ENCODE measurements around the gene AFDN.

The AFDN gene

DNA sequence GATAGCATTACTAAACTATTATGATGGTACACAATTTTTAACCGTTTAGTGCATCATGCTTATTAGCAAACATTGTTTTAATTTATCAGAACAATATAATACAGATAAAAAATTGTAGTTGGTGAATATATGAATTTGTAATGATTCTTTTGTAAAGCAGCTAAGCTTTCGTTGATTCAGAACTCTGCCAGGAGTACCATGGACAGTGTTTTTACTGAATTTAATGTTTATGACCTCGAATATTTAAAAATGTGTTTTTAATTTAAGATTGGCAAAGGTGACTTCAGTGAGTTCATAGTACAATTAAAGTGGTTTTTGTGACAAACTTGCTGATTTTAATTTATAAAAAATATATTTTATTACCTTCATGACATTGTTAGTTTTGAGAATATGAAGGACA lies 10.0 kb downstream of the AFDN start:
- Histone ChIP-seq H3K27ac (no peak overlapping the region), H3K4me3 (no peak overlapping the region)
- TF ChIP-seq, protein P1, sequence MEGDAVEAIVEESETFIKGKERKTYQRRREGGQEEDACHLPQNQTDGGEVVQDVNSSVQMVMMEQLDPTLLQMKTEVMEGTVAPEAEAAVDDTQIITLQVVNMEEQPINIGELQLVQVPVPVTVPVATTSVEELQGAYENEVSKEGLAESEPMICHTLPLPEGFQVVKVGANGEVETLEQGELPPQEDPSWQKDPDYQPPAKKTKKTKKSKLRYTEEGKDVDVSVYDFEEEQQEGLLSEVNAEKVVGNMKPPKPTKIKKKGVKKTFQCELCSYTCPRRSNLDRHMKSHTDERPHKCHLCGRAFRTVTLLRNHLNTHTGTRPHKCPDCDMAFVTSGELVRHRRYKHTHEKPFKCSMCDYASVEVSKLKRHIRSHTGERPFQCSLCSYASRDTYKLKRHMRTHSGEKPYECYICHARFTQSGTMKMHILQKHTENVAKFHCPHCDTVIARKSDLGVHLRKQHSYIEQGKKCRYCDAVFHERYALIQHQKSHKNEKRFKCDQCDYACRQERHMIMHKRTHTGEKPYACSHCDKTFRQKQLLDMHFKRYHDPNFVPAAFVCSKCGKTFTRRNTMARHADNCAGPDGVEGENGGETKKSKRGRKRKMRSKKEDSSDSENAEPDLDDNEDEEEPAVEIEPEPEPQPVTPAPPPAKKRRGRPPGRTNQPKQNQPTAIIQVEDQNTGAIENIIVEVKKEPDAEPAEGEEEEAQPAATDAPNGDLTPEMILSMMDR (IDR thresholded peaks at IDR 0.05): no peak
- no peak for DNase-seq (ENCODE audit: low spot score)

DNA sequence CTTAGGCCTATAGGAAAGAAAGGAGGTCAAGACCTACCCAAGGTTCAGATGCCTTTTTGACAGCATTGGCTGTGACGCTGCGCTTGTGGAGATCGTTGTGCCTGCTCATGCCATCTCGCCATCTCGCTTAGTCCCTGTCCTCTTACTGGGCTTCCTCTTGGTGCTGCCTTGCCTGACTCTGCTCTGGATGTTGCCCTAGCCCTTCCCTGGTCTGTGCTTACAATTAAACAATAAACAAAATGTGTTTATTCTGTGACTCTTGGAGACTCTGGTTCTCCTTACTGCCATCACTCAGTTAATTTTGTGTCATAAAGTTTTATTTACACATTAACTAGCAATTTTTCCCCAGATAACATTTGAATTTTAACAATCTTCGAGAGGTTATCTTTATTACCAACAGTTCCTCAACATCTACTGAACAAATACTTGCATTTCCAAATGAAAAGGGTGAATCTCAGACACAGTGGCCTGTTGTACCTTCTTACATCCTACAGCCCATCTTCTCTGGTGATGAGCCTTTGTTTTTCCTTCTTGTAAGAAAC lies 11.6 kb downstream of the AFDN start:
- no peak for DNase-seq (ENCODE audit: low spot score)
- Histone ChIP-seq H3K27ac (no peak overlapping the region), H3K4me3 (no peak overlapping the region)
- TF ChIP-seq, protein P1 (IDR thresholded peaks at IDR 0.05): no peak

DNA sequence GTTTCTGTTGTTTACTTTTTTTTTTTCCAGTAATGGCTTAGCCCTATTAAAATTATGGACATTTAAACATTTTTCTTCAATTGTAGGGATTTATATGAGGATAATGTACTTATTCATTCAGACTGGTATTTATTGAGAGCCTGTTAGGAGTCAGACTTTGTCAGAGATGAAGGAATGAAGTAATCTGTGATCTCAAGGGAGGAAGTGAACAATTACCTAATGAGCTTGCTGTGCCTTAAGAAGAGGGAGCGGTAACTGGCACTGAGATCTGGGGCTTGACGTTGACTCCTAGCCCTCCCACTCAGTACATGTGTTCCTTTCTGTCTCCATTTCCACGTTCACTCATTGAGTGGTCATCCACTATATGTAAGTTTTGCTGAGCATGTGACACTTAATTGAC lies 12.6 kb downstream of the AFDN start:
- DNase-seq (ENCODE audit: low spot score): no peak
- TF ChIP-seq, protein P1 (IDR thresholded peaks at IDR 0.05): no peak
- Histone ChIP-seq H3K27ac (no peak overlapping the region), H3K4me3 (no peak overlapping the region)

DNA sequence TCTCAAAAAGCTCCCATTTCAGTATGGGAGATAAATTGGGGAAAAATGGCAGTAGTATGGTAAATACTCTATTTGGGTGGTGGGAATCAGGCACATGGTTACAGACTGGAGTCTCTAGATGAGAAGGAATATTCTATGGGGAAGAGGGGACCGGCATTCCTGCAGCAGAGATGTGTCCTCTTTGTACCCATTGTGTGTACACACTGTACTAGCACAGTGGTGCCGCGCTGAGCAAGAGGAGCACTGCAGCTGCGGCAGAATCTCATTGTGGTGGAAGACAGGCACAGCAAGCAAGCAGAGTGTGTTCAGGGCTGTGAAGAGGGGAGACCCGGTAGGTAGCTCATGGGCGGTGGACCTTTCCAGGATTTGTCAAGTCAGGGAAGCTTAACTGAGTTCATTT lies 13.0 kb downstream of the AFDN start:
- H3K4me3 ChIP-seq: no peak overlapping the region
- TF ChIP-seq, protein P1 (IDR thresholded peaks at IDR 0.05): no peak
- no peak for DNase-seq (ENCODE audit: low spot score)
- H3K27ac ChIP-seq: no peak overlapping the region

DNA sequence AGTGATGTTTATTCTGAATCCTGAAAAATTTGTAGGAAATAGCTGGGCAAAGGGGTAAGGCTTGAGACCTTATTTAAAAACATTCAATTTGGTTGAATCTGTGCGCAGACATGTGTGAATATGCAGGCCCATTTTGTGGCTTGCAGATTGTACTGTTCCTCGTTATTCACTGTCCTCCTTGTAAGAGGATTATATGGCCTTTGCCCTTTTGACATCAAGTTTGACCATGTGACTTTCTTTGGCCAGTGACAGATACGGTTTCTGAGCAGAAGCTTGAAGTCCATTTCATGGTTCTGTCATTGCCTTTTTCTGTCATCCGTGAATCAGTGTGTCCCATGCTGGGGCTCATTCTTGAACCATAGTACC lies 13.4 kb downstream of the AFDN start:
- Histone ChIP-seq H3K4me3 (no peak overlapping the region), H3K27ac (no peak overlapping the region)
- TF ChIP-seq, protein P1 (IDR thresholded peaks at IDR 0.05): no peak
- DNase-seq (ENCODE audit: low spot score): no peak

DNA sequence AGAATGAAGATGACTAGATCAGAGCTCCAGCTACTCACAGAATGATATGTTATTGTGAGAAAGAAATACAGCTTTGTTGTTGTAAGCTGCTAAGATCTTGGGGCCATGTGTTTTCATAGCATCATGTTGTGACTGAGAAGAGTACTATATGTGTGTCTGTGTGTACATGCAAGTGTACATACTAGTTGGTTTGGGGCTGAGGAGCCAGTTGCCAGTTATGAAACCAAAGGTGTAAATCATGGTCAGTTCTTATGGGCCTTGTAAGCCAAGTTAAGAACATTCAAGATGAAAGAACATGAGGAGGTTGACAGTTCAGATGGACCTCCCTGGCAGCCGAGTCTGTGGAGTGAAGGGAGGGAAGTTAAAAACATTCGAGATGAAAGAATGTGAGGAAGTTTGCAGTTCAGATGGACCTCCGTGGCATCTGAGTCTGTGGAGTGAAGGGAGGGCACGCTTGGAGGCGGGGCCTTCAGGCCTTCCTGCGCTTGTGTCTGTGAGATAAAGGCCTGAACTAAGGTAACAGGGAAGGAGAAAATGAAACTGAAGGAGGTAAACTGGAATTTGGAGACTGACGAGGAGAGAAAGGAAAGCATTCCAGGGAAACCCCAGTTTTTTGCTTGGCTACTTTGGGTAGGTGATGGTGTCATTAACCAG lies 13.9 kb downstream of the AFDN start:
- H3K27ac ChIP-seq: no peak overlapping the region
- DNase-seq (ENCODE audit: low spot score): no peak

GRCh38 chr6:167841981-167842380 lies 15.3 kb downstream of the AFDN start:
- Histone ChIP-seq H3K4me3 (no peak overlapping the region), H3K27ac (no peak overlapping the region)
- TF ChIP-seq, protein P1 (IDR thresholded peaks at IDR 0.05): no peak
- DNase-seq (ENCODE audit: low spot score): no peak

More for the DNA sequence above, 13.9 kb downstream of the AFDN start:
- no peak overlapping the region for H3K4me3 ChIP-seq
- TF ChIP-seq, protein P1 (IDR thresholded peaks at IDR 0.05): no peak

All from coronary artery (tissue), 2 donors.